ENCODE results near the gene PCED1B. TPM values are rescaled to one million over a fixed set of nuclear protein-coding genes. Genes with fewer than 3 reads are reported as not detected.
"Not testable (repeated sequence)": the region's sequence is repeated elsewhere in the genome, so short reads cannot be mapped to it uniquely, and the experiment has no call there.

Gene PCED1B
- total RNA-seq, 1 donor from 2014 or later = 1.0 TPM

- H3K4me1 ChIP-seq (ENCODE audit: control insufficient read depth in 3 of 3, insufficient read depth in 3 of 3, low read length in 3 of 3) = peaks cover 0 to 4% (median 0%) of the 10 kb centered on the region in 3 donors
- no peak overlapping the region for H3K27ac ChIP-seq (ENCODE audit: low read depth, low read length)
- H3K9me3 ChIP-seq (ENCODE audit: control insufficient read depth in 3 of 3, low read length in 3 of 3) = peaks cover 0 to 3% (median 2%) of the 10 kb centered on the region in 3 donors
- no peak overlapping the region for H3K9ac ChIP-seq (ENCODE audit: low read depth in 1 of 3, low read length in 3 of 3)
- H3K4me3 ChIP-seq (ENCODE audit: low read length in 3 of 3) = no peak overlapping the region
- H3K36me3 ChIP-seq (ENCODE audit: control insufficient read depth in 3 of 3, insufficient read depth in 3 of 3, low read length in 3 of 3) = no peaks in the 10 kb centered on the region
- H3K27me3 ChIP-seq (ENCODE audit: control insufficient read depth in 3 of 3, insufficient read depth in 3 of 3, low read length in 3 of 3) = no peaks in the 10 kb centered on the region
These were observed 79.4 kb downstream of the PCED1B start for GRCh38 chr12:47158792-47159191.

GRCh38 chr12:47159348-47159747 lies 79.9 kb downstream of the PCED1B start:
- H3K27me3 ChIP-seq (ENCODE audit: control insufficient read depth in 3 of 3, insufficient read depth in 3 of 3, low read length in 3 of 3) = no peaks in the 10 kb centered on the region

GRCh38 chr12:47160316-47161244 lies 81.2 kb downstream of the PCED1B start:
- no peak overlapping the region for H3K27ac ChIP-seq (ENCODE audit: low read depth, low read length)
- H3K9ac ChIP-seq (ENCODE audit: low read depth in 1 of 3, low read length in 3 of 3) = no peak overlapping the region
- H3K9me3 ChIP-seq (ENCODE audit: control insufficient read depth in 3 of 3, low read length in 3 of 3) = peaks cover 0 to 3% (median 2%) of the 10 kb centered on the region in 3 donors
- H3K27me3 ChIP-seq (ENCODE audit: control insufficient read depth in 3 of 3, insufficient read depth in 3 of 3, low read length in 3 of 3) = no peaks in the 10 kb centered on the region
- peaks cover 0 to 4% (median 0%) of the 10 kb centered on the region in 3 donors for H3K4me1 ChIP-seq (ENCODE audit: control insufficient read depth in 3 of 3, insufficient read depth in 3 of 3, low read length in 3 of 3)
- no peak overlapping the region for H3K4me3 ChIP-seq (ENCODE audit: low read length in 3 of 3)
- H3K36me3 ChIP-seq (ENCODE audit: control insufficient read depth in 3 of 3, insufficient read depth in 3 of 3, low read length in 3 of 3) = no peaks in the 10 kb centered on the region

More at GRCh38 chr12:47159348-47159747, 79.9 kb downstream of the PCED1B start:
- Histone ChIP-seq H3K4me3 (ENCODE audit: low read length in 3 of 3) (no peak overlapping the region), H3K4me1 (ENCODE audit: control insufficient read depth in 3 of 3, insufficient read depth in 3 of 3, low read length in 3 of 3) (peaks cover 0 to 4% (median 0%) of the 10 kb centered on the region in 3 donors), H3K27ac (ENCODE audit: low read depth, low read length) (no peak overlapping the region), H3K9ac (ENCODE audit: low read depth in 1 of 3, low read length in 3 of 3) (no peak overlapping the region), H3K36me3 (ENCODE audit: control insufficient read depth in 3 of 3, insufficient read depth in 3 of 3, low read length in 3 of 3) (no peaks in the 10 kb centered on the region), H3K9me3 (ENCODE audit: control insufficient read depth in 3 of 3, low read length in 3 of 3) (peaks cover 0 to 3% (median 2%) of the 10 kb centered on the region in 3 donors)

GRCh38 chr12:47164116-47164515 lies 84.7 kb downstream of the PCED1B start:
- H3K27me3 ChIP-seq (ENCODE audit: control insufficient read depth in 3 of 3, insufficient read depth in 3 of 3, low read length in 3 of 3) = no peaks in the 10 kb centered on the region
- H3K9ac ChIP-seq (ENCODE audit: low read depth in 1 of 3, low read length in 3 of 3) = no peak overlapping the region
- H3K4me1 ChIP-seq (ENCODE audit: control insufficient read depth in 3 of 3, insufficient read depth in 3 of 3, low read length in 3 of 3) = no peaks in the 10 kb centered on the region
- H3K27ac ChIP-seq (ENCODE audit: low read depth, low read length) = no peak overlapping the region
- no peaks in the 10 kb centered on the region for H3K36me3 ChIP-seq (ENCODE audit: control insufficient read depth in 3 of 3, insufficient read depth in 3 of 3, low read length in 3 of 3)
- H3K9me3 ChIP-seq (ENCODE audit: control insufficient read depth in 3 of 3, low read length in 3 of 3) = peaks cover 0 to 3% (median 2%) of the 10 kb centered on the region in 3 donors
- H3K4me3 ChIP-seq (ENCODE audit: low read length in 3 of 3) = no peak overlapping the region

GRCh38 chr12:47164724-47165439 lies 85.5 kb downstream of the PCED1B start:
- no peaks in the 10 kb centered on the region for H3K36me3 ChIP-seq (ENCODE audit: control insufficient read depth in 3 of 3, insufficient read depth in 3 of 3, low read length in 3 of 3)
- no peak overlapping the region for H3K27ac ChIP-seq (ENCODE audit: low read depth, low read length)
- no peak overlapping the region for H3K9ac ChIP-seq (ENCODE audit: low read depth in 1 of 3, low read length in 3 of 3)
- H3K4me1 ChIP-seq (ENCODE audit: control insufficient read depth in 3 of 3, insufficient read depth in 3 of 3, low read length in 3 of 3) = no peaks in the 10 kb centered on the region
- no peak overlapping the region for H3K4me3 ChIP-seq (ENCODE audit: low read length in 3 of 3)
- peaks cover 0 to 3% (median 0%) of the 10 kb centered on the region in 3 donors for H3K9me3 ChIP-seq (ENCODE audit: control insufficient read depth in 3 of 3, low read length in 3 of 3)
- H3K27me3 ChIP-seq (ENCODE audit: control insufficient read depth in 3 of 3, insufficient read depth in 3 of 3, low read length in 3 of 3) = no peaks in the 10 kb centered on the region

- peaks cover 0 to 3% (median 0%) of the 10 kb centered on the region in 3 donors for H3K9me3 ChIP-seq (ENCODE audit: control insufficient read depth in 3 of 3, low read length in 3 of 3)
- no peak overlapping the region for H3K27ac ChIP-seq (ENCODE audit: low read depth, low read length)
- no peak overlapping the region for H3K9ac ChIP-seq (ENCODE audit: low read depth in 1 of 3, low read length in 3 of 3)
- no peaks in the 10 kb centered on the region for H3K36me3 ChIP-seq (ENCODE audit: control insufficient read depth in 3 of 3, insufficient read depth in 3 of 3, low read length in 3 of 3)
- no peaks in the 10 kb centered on the region for H3K27me3 ChIP-seq (ENCODE audit: control insufficient read depth in 3 of 3, insufficient read depth in 3 of 3, low read length in 3 of 3)
- no peak overlapping the region for H3K4me3 ChIP-seq (ENCODE audit: low read length in 3 of 3)
- H3K4me1 ChIP-seq (ENCODE audit: control insufficient read depth in 3 of 3, insufficient read depth in 3 of 3, low read length in 3 of 3) = no peaks in the 10 kb centered on the region
These were observed 86.5 kb downstream of the PCED1B start for GRCh38 chr12:47165934-47166333.

GRCh38 chr12:47166365-47166764 lies 86.9 kb downstream of the PCED1B start:
- Histone ChIP-seq H3K36me3 (ENCODE audit: control insufficient read depth in 3 of 3, insufficient read depth in 3 of 3, low read length in 3 of 3) (no peaks in the 10 kb centered on the region), H3K9me3 (ENCODE audit: control insufficient read depth in 3 of 3, low read length in 3 of 3) (peaks cover 0 to 3% (median 0%) of the 10 kb centered on the region in 3 donors), H3K4me3 (ENCODE audit: low read length in 3 of 3) (no peak overlapping the region), H3K9ac (ENCODE audit: low read depth in 1 of 3, low read length in 3 of 3) (no peak overlapping the region), H3K27me3 (ENCODE audit: control insufficient read depth in 3 of 3, insufficient read depth in 3 of 3, low read length in 3 of 3) (no peaks in the 10 kb centered on the region), H3K27ac (ENCODE audit: low read depth, low read length) (no peak overlapping the region), H3K4me1 (ENCODE audit: control insufficient read depth in 3 of 3, insufficient read depth in 3 of 3, low read length in 3 of 3) (no peaks in the 10 kb centered on the region)

- H3K4me1 ChIP-seq (ENCODE audit: control insufficient read depth in 3 of 3, insufficient read depth in 3 of 3, low read length in 3 of 3); H3K4me3 ChIP-seq (ENCODE audit: low read length in 3 of 3); H3K9me3 ChIP-seq (ENCODE audit: control insufficient read depth in 3 of 3, low read length in 3 of 3); H3K36me3 ChIP-seq (ENCODE audit: control insufficient read depth in 3 of 3, insufficient read depth in 3 of 3, low read length in 3 of 3); H3K27ac ChIP-seq (ENCODE audit: low read depth, low read length); H3K9ac ChIP-seq (ENCODE audit: low read depth in 1 of 3, low read length in 3 of 3); H3K27me3 ChIP-seq (ENCODE audit: control insufficient read depth in 3 of 3, insufficient read depth in 3 of 3, low read length in 3 of 3): not testable (repeated sequence)
These were observed 90.9 kb downstream of the PCED1B start for GRCh38 chr12:47170281-47170680.

- no peak overlapping the region for H3K9ac ChIP-seq (ENCODE audit: low read depth in 1 of 3, low read length in 3 of 3)
- H3K4me1 ChIP-seq (ENCODE audit: control insufficient read depth in 3 of 3, insufficient read depth in 3 of 3, low read length in 3 of 3) = no peaks in the 10 kb centered on the region
- H3K36me3 ChIP-seq (ENCODE audit: control insufficient read depth in 3 of 3, insufficient read depth in 3 of 3, low read length in 3 of 3) = no peaks in the 10 kb centered on the region
- no peaks in the 10 kb centered on the region for H3K9me3 ChIP-seq (ENCODE audit: control insufficient read depth in 3 of 3, low read length in 3 of 3)
- no peak overlapping the region for H3K27ac ChIP-seq (ENCODE audit: low read depth, low read length)
- H3K4me3 ChIP-seq (ENCODE audit: low read length in 3 of 3) = no peak overlapping the region
- no peaks in the 10 kb centered on the region for H3K27me3 ChIP-seq (ENCODE audit: control insufficient read depth in 3 of 3, insufficient read depth in 3 of 3, low read length in 3 of 3)
These were observed 98.6 kb downstream of the PCED1B start for GRCh38 chr12:47178014-47178413.

Data from skeletal muscle tissue (tissue), 4 donors.